Type B pancreatic cell (in vitro differentiated cells): ENCODE results near the gene WRNIP1. TPM values are rescaled to one million over a fixed set of nuclear protein-coding genes. Genes with fewer than 3 reads are reported as not detected.

Source experiments
- DNase-seq: peaks from one replicate; pipeline ENCODE4 v3.0.0; 2021; ENCODE audit warnings: mixed read lengths; ENCODE audit not compliant: unreplicated experiment; ENCODE audit errors: extremely low spot score
- H3K27ac Mint-ChIP-seq: 2 replicates; pipeline ENCODE4 v1.8.0; 2021; ENCODE audit warnings: mild to moderate bottlenecking, mixed read lengths
- H3K27me3 Mint-ChIP-seq: 2 replicates; pipeline ENCODE4 v1.8.0; 2021; ENCODE audit warnings: mixed read lengths
- H3K36me3 Mint-ChIP-seq: 2 replicates; pipeline ENCODE4 v1.8.0; 2021; ENCODE audit warnings: mixed read lengths
- H3K4me1 Mint-ChIP-seq: one replicate; pipeline ENCODE4 v1.8.0; 2021; ENCODE audit warnings: mixed read lengths; ENCODE audit not compliant: unreplicated experiment
- H3K4me3 Mint-ChIP-seq: 2 replicates; pipeline ENCODE4 v1.8.0; 2021; ENCODE audit warnings: mild to moderate bottlenecking, mixed read lengths
- H3K9me3 Mint-ChIP-seq: 2 replicates; pipeline ENCODE4 v1.8.0; 2021; ENCODE audit warnings: mixed read lengths
- total RNA-seq: library from RNA; stranded (reverse); gene quantifications from 2 replicates; pipeline ENCODE4 v1.2.1, GENCODE V29; 2021; ENCODE audit warnings: low replicate concordance
- TF ChIP-seq, protein P1 (sequence below): fragments of 200-600 bp; sonication (generic); conservative IDR thresholded peaks from 2 replicates; pipeline ENCODE4 v1.5.0; 2021; ENCODE audit warnings: antibody characterized with exemption, mild to moderate bottlenecking

Gene WRNIP1
- total RNA-seq, 1 donor from 2014 or later = 41.2 TPM

DNA sequence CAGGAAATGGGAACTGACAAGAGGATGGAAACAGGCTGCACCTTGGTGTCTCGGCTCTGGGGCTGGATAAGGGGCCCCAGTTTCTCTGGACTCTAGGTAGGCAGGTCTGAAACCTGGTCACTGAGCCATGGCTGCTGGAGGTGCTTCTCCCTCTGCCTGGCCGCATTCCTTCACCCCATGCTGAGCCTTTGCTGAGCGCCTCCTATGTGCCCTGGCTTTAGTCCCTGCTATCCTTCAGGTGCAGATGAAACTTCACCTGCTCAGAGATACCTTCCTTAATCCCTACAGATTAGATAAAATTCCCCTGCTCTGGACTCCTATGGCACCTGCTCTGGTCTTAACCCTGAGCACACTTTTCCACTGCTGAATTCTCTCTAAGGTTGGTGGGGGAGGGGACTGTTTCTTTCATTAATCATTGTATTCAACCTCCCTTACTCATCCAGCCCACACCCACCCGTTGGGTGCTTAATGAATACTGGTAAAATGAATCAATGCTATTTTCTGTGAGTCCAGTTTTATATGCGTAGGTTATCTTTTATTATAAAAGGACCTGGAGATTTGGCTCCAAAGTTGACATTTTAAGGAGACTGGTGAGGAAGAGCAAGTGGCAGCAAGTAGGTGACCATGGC is 33.8 kb upstream of the WRNIP1 start:
- no peaks in the 10 kb centered on the region for H3K9me3 Mint-ChIP-seq
- peaks cover 7% of the 10 kb centered on the region for H3K27me3 Mint-ChIP-seq
- H3K36me3 Mint-ChIP-seq = no peaks in the 10 kb centered on the region
- no peak for DNase-seq
- TF ChIP-seq, protein P1, sequence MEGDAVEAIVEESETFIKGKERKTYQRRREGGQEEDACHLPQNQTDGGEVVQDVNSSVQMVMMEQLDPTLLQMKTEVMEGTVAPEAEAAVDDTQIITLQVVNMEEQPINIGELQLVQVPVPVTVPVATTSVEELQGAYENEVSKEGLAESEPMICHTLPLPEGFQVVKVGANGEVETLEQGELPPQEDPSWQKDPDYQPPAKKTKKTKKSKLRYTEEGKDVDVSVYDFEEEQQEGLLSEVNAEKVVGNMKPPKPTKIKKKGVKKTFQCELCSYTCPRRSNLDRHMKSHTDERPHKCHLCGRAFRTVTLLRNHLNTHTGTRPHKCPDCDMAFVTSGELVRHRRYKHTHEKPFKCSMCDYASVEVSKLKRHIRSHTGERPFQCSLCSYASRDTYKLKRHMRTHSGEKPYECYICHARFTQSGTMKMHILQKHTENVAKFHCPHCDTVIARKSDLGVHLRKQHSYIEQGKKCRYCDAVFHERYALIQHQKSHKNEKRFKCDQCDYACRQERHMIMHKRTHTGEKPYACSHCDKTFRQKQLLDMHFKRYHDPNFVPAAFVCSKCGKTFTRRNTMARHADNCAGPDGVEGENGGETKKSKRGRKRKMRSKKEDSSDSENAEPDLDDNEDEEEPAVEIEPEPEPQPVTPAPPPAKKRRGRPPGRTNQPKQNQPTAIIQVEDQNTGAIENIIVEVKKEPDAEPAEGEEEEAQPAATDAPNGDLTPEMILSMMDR = no peak
- peaks cover 27% of the 10 kb centered on the region for H3K4me1 Mint-ChIP-seq
- no peak overlapping the region for H3K4me3 Mint-ChIP-seq
- no peak overlapping the region for H3K27ac Mint-ChIP-seq

DNA sequence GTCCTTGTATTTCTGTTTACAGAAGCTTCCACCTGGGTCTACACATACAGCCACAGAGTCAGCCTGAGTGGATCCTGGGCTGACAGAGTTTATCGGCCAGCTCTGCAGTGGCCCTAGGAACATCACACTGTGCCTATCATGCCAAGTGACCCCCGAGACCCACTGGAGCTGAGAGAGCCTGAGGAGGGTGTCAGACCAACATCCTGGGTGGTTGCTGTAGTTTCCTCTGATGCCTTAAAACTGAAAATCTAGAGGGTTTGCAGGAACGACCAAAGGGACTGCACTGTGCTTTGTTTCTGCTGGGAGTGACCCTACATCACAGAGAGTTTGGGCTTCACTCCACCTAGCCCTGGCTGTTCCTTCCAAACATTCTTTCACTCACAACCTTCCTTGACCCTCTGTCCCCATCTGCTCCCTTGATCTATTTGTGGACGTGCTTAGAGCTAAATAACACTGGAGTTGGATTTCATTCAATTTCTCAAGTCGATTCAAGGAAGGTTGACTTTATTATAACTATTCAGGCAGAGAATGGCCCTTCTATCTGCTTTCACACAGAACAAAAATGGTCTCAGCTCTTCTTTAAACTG is 32.6 kb upstream of the WRNIP1 start:
- peaks cover 7% of the 10 kb centered on the region for H3K27me3 Mint-ChIP-seq
- no peak for DNase-seq
- no peaks in the 10 kb centered on the region for H3K36me3 Mint-ChIP-seq
- TF ChIP-seq, protein P1 = no peak
- no peaks in the 10 kb centered on the region for H3K9me3 Mint-ChIP-seq
- H3K4me3 Mint-ChIP-seq = no peak overlapping the region
- peaks cover 22% of the 10 kb centered on the region for H3K4me1 Mint-ChIP-seq
- no peak overlapping the region for H3K27ac Mint-ChIP-seq

- H3K36me3 Mint-ChIP-seq = no peaks in the 10 kb centered on the region
- H3K4me1 Mint-ChIP-seq = peaks cover 23% of the 10 kb centered on the region
- DNase-seq = no peak
- H3K9me3 Mint-ChIP-seq = no peaks in the 10 kb centered on the region
- H3K27me3 Mint-ChIP-seq = peaks cover 7% of the 10 kb centered on the region
- no peak overlapping the region for H3K27ac Mint-ChIP-seq
- H3K4me3 Mint-ChIP-seq = no peak overlapping the region
- TF ChIP-seq, protein P1 = no peak
Observed at GRCh38 chr6:2733324-2733723, 31.9 kb upstream of the WRNIP1 start.

GRCh38 chr6:2733736-2734480 is 31.3 kb upstream of the WRNIP1 start:
- no peak for DNase-seq
- Mint-ChIP-seq H3K27ac (no peak overlapping the region), H3K27me3 (peaks cover 6% of the 10 kb centered on the region), H3K9me3 (no peaks in the 10 kb centered on the region), H3K4me1 (peaks cover 26% of the 10 kb centered on the region), H3K36me3 (no peaks in the 10 kb centered on the region), H3K4me3 (no peak overlapping the region)
- TF ChIP-seq, protein P1 = no peak

DNA sequence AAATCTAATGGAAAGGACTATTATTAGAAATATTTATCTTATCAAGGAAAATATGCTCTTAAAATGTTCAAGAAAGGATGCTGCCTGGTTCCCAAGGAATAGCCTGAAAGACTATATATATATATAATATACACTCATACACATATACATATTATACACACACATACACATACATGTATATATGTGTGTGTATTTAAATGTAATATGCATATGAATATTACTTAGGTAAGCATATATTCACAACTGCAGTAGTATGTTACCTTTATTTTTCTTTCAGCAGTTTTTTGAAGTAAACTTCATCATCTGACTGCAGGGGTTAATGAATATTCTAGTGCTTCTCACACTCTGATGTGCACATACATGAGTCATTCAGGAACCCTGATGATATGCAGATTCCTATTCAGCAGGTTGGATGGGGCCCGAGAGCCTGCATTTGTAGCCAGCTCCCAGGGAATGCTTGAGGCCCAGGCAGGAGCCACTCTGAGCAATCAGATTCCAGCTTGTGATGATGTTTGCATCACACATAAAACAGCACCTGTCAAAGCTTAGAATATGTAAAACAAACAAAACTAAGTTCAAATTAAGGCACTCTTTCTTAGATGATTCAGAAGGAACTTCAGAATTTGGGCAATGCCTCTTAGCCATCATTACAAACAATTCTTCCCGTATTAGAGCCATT is 30.6 kb upstream of the WRNIP1 start:
- Mint-ChIP-seq H3K4me1 (peaks cover 26% of the 10 kb centered on the region), H3K9me3 (no peaks in the 10 kb centered on the region), H3K4me3 (no peak overlapping the region), H3K36me3 (no peaks in the 10 kb centered on the region), H3K27me3 (peaks cover 4% of the 10 kb centered on the region), H3K27ac (no peak overlapping the region)
- TF ChIP-seq, protein P1 = no peak
- DNase-seq = no peak
